HepG2 (cell line): ENCODE results near the gene NELFCD. TPM values are rescaled to one million over a fixed set of nuclear protein-coding genes. Genes with fewer than 3 reads are reported as not detected.

Source experiments
- DNMT1 ChIP-seq: sonication (generic); formaldehyde crosslinking; IDR thresholded peaks from 2 replicates; pipeline ENCODE4 v1.5.1; 2020; ENCODE audit warnings: mild to moderate bottlenecking, missing genetic modification reagents
- FOSL2 ChIP-seq: sonication (generic); formaldehyde crosslinking; IDR thresholded peaks from 2 replicates; pipeline ENCODE4 v1.4.0; 2020; ENCODE audit warnings: missing genetic modification reagents
- FOXA3 ChIP-seq: IDR thresholded peaks from 2 replicates; pipeline ENCODE4 v1.6.1; 2016; ENCODE audit warnings: missing genetic modification reagents, missing compliant biosample characterization
- GABPB1 ChIP-seq: IDR thresholded peaks from 2 replicates; pipeline ENCODE4 v1.6.1; 2016; ENCODE audit warnings: mild to moderate bottlenecking, missing genetic modification reagents, moderate library complexity, missing compliant biosample characterization
- SP2 ChIP-seq: sonication (generic); formaldehyde crosslinking; IDR thresholded peaks from 2 replicates; pipeline ENCODE4 v1.5.1; 2020; ENCODE audit warnings: mild to moderate bottlenecking, missing genetic modification reagents
- SP4 ChIP-seq: sonication (generic); formaldehyde crosslinking; IDR thresholded peaks from 2 replicates; pipeline ENCODE4 v1.8.1; 2023; ENCODE audit warnings: mild to moderate bottlenecking, missing genetic modification reagents
- ZFX ChIP-seq: sonication (generic); formaldehyde crosslinking; IDR thresholded peaks from 2 replicates; pipeline ENCODE4 v1.4.0; 2020; ENCODE audit warnings: mild to moderate bottlenecking, low read depth, missing genetic modification reagents, moderate library complexity
- ZFY ChIP-seq: sonication (generic); formaldehyde crosslinking; IDR thresholded peaks from 2 replicates; pipeline ENCODE4 v1.4.0; 2020; ENCODE audit warnings: missing genetic modification reagents
- ZNF274 ChIP-seq: sonication (generic); formaldehyde crosslinking; IDR thresholded peaks from 2 replicates; pipeline ENCODE4 v1.5.1; 2020; ENCODE audit warnings: mild to moderate bottlenecking, missing genetic modification reagents
- ZNF543 ChIP-seq: sonication (generic); formaldehyde crosslinking; IDR thresholded peaks from 2 replicates; pipeline ENCODE4 v1.4.0; 2020; ENCODE audit warnings: mild to moderate bottlenecking, missing genetic modification reagents
- ZNF792 ChIP-seq: IDR thresholded peaks from 2 replicates; pipeline ENCODE4 v1.6.1; 2016
- polyA plus RNA-seq, 8 experiments: library from polyadenylated mRNA; depleted of rRNA in 3 of 8; stranded (reverse) in 7 of 8; unstranded in 1 of 8; fragments of >200 nt; fragmentation: Illumina TruSeq in 4 of 8; extraction: Trizol in 4 of 8; gene quantifications; 2 replicates each; pipeline versions ENCODE4 v1.2.1 to v1.2.3, GENCODE V29; 2011 to 2016; ENCODE audit warnings: low read depth in 4 of 8, missing spikeins in 1 of 8, mixed read lengths in 1 of 8; ENCODE audit not compliant: insufficient read depth in 1 of 8
- total RNA-seq, 5 experiments: library from RNA; depleted of rRNA; stranded (reverse); fragments of >200 nt; fragmentation: Illumina TruSeq; extraction: Trizol; gene quantifications; 2 replicates each; pipeline ENCODE4 v1.2.3, GENCODE V29; 2016; ENCODE audit warnings: low read depth in 1 of 5
- TF ChIP-seq, protein P1 (sequence below): sonication (generic); formaldehyde crosslinking; IDR thresholded peaks from 2 replicates; pipeline ENCODE4 v1.9.0; 2021; ENCODE audit warnings: missing genetic modification reagents, borderline replicate concordance
- TF ChIP-seq, protein P2 (sequence below): sonication (generic); formaldehyde crosslinking; IDR thresholded peaks from 2 replicates; pipeline ENCODE4 v1.4.0; 2020; ENCODE audit warnings: mild to moderate bottlenecking, missing genetic modification reagents
- TF ChIP-seq, protein P3 (sequence below): sonication (generic); formaldehyde crosslinking; IDR thresholded peaks from 2 replicates; pipeline ENCODE4 v1.4.0; 2020; ENCODE audit warnings: missing genetic modification reagents
- TF ChIP-seq, protein P4 (sequence below): IDR thresholded peaks from 2 replicates; pipeline ENCODE4 v1.6.1; 2012; ENCODE audit warnings: inconsistent platforms
- TF ChIP-seq, protein P5 (sequence below): sonication (generic); formaldehyde crosslinking; IDR thresholded peaks from 2 replicates; pipeline ENCODE4 v1.4.0; 2020; ENCODE audit warnings: missing genetic modification reagents, borderline replicate concordance

NELFCD gene
- total and polyA plus RNA-seq, 2 of the 13 experiments (the other 11 are each of a cell fraction or from before 2014, with no cell fraction given): 159 to 203 TPM

DNA sequence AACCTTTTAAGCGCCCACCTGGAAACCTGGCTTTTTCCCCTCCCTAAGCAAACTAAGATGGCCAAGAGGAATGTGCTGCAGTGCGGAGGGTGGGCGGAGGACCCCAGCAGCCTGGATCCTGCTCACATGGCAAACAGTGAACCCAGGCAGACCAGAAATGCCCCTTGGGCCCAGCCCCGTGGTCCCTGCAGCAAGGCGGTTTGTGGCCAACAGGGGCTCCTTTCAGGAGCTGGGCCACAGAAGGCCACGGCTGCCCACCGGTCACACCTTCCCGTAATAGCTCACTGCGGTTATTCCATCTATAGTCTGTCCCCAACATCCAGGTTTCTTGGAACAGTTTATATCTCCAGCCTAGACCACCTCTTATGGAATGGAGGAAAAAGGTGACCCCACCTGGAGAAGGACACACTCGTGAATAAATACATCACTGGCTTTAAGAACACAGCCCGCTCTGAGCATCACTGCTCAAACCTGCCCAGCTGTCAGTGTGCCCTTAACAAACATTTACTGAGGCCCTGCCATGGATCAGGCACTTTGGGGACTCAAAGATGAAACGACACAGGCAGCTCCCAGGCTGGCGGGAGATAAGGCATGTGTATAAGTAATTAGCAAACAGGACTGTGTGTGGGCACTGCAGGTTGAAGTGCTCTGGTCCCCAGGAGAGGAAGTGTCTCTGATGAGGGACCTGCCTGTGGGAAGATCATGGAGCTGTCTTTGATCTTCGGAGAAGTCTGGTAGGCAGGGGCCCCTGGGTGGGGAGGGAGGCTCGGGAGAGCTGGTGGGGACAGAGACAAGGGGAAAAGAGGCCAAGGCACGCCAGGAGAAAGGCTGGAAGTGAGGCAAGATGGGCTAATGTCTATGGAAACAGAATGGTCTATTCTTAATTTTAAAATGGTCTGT, 35.0 kb downstream of the NELFCD start (continued):
- TF ChIP-seq, protein P1, sequence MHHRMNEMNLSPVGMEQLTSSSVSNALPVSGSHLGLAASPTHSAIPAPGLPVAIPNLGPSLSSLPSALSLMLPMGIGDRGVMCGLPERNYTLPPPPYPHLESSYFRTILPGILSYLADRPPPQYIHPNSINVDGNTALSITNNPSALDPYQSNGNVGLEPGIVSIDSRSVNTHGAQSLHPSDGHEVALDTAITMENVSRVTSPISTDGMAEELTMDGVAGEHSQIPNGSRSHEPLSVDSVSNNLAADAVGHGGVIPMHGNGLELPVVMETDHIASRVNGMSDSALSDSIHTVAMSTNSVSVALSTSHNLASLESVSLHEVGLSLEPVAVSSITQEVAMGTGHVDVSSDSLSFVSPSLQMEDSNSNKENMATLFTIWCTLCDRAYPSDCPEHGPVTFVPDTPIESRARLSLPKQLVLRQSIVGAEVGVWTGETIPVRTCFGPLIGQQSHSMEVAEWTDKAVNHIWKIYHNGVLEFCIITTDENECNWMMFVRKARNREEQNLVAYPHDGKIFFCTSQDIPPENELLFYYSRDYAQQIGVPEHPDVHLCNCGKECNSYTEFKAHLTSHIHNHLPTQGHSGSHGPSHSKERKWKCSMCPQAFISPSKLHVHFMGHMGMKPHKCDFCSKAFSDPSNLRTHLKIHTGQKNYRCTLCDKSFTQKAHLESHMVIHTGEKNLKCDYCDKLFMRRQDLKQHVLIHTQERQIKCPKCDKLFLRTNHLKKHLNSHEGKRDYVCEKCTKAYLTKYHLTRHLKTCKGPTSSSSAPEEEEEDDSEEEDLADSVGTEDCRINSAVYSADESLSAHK (CRISPR knock-in tag): no peak
- TF ChIP-seq FOXA3 (CRISPR knock-in tag) (peak; percentile 87), FOSL2 (CRISPR knock-in tag) (peak; percentile 78), DNMT1 (no peak), ZNF792 (peak; percentile 93), ZFX (CRISPR knock-in tag) (peak; percentile 70; the same call in 1 of the 2 replicates), SP4 (peak; percentile 48; the same call in 1 of the 2 replicates), ZFY (peak; percentile 65), ZNF274 (CRISPR knock-in tag) (peak; percentile 19; the same call in 1 of the 2 replicates), GABPB1 (CRISPR knock-in tag) (no peak; the same call in none of the 2 replicates), SP2 (CRISPR knock-in tag) (no peak), ZNF543 (peak; percentile 69; the same call in 1 of the 2 replicates)
- TF ChIP-seq, protein P2, sequence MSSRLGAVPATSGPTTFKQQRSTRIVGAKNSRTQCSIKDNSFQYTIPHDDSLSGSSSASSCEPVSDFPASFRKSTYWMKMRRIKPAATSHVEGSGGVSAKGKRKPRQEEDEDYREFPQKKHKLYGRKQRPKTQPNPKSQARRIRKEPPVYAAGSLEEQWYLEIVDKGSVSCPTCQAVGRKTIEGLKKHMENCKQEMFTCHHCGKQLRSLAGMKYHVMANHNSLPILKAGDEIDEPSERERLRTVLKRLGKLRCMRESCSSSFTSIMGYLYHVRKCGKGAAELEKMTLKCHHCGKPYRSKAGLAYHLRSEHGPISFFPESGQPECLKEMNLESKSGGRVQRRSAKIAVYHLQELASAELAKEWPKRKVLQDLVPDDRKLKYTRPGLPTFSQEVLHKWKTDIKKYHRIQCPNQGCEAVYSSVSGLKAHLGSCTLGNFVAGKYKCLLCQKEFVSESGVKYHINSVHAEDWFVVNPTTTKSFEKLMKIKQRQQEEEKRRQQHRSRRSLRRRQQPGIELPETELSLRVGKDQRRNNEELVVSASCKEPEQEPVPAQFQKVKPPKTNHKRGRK: 0 out of 2 replicates have a peak, but pooled peaks have one; percentile 16
- TF ChIP-seq, protein P3, sequence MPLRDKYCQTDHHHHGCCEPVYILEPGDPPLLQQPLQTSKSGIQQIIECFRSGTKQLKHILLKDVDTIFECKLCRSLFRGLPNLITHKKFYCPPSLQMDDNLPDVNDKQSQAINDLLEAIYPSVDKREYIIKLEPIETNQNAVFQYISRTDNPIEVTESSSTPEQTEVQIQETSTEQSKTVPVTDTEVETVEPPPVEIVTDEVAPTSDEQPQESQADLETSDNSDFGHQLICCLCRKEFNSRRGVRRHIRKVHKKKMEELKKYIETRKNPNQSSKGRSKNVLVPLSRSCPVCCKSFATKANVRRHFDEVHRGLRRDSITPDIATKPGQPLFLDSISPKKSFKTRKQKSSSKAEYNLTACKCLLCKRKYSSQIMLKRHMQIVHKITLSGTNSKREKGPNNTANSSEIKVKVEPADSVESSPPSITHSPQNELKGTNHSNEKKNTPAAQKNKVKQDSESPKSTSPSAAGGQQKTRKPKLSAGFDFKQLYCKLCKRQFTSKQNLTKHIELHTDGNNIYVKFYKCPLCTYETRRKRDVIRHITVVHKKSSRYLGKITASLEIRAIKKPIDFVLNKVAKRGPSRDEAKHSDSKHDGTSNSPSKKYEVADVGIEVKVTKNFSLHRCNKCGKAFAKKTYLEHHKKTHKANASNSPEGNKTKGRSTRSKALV (CRISPR knock-in tag): peak; percentile 47; the same call in 1 of the 2 replicates
- TF ChIP-seq, protein P4, sequence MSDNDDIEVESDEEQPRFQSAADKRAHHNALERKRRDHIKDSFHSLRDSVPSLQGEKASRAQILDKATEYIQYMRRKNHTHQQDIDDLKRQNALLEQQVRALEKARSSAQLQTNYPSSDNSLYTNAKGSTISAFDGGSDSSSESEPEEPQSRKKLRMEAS: peak; percentile 85
- TF ChIP-seq, protein P5, sequence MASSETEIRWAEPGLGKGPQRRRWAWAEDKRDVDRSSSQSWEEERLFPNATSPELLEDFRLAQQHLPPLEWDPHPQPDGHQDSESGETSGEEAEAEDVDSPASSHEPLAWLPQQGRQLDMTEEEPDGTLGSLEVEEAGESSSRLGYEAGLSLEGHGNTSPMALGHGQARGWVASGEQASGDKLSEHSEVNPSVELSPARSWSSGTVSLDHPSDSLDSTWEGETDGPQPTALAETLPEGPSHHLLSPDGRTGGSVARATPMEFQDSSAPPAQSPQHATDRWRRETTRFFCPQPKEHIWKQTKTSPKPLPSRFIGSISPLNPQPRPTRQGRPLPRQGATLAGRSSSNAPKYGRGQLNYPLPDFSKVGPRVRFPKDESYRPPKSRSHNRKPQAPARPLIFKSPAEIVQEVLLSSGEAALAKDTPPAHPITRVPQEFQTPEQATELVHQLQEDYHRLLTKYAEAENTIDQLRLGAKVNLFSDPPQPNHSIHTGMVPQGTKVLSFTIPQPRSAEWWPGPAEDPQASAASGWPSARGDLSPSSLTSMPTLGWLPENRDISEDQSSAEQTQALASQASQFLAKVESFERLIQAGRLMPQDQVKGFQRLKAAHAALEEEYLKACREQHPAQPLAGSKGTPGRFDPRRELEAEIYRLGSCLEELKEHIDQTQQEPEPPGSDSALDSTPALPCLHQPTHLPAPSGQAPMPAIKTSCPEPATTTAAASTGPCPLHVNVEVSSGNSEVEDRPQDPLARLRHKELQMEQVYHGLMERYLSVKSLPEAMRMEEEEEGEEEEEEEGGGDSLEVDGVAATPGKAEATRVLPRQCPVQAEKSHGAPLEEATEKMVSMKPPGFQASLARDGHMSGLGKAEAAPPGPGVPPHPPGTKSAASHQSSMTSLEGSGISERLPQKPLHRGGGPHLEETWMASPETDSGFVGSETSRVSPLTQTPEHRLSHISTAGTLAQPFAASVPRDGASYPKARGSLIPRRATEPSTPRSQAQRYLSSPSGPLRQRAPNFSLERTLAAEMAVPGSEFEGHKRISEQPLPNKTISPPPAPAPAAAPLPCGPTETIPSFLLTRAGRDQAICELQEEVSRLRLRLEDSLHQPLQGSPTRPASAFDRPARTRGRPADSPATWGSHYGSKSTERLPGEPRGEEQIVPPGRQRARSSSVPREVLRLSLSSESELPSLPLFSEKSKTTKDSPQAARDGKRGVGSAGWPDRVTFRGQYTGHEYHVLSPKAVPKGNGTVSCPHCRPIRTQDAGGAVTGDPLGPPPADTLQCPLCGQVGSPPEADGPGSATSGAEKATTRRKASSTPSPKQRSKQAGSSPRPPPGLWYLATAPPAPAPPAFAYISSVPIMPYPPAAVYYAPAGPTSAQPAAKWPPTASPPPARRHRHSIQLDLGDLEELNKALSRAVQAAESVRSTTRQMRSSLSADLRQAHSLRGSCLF (CRISPR knock-in tag): no peak
